ENCODE results near the gene SRSF5. TPM values are rescaled to one million over a fixed set of nuclear protein-coding genes. Genes with fewer than 3 reads are reported as not detected.
"Not testable (repeated sequence)": the region's sequence is repeated elsewhere in the genome, so short reads cannot be mapped to it uniquely, and the experiment has no call there.

Gene SRSF5
- total RNA-seq, 2 experiments from 2014 or later = 390 to 392 TPM

GRCh38 chr14:69797573-69798338 is 30.8 kb downstream of the SRSF5 start:
- no peak for DNase-seq
- no peak overlapping the region for H3K27ac Mint-ChIP-seq
- H3K36me3 Mint-ChIP-seq (ENCODE audit: low read depth) = no peaks in the 10 kb centered on the region
- peaks cover 5% of the 10 kb centered on the region for H3K27me3 Mint-ChIP-seq
- ChIA-PET CTCF (interaction anchor here (0.9 kb wide), 1 partner anchor 15 kb away, joined by 3 read pairs; no protein-coding TSS in a partner anchor), POLR2A (interaction anchor here (0.6 kb wide), 1 partner anchor 10 kb away, joined by 4 read pairs; no protein-coding TSS in a partner anchor)
- H3K9me3 Mint-ChIP-seq = peaks cover 4% of the 10 kb centered on the region
- no peaks in the 10 kb centered on the region for H3K4me1 Mint-ChIP-seq
- H3K4me3 Mint-ChIP-seq = no peak overlapping the region

- DNase-seq = no peak
- no peak overlapping the region for H3K4me3 Mint-ChIP-seq
- H3K36me3 Mint-ChIP-seq (ENCODE audit: low read depth) = no peaks in the 10 kb centered on the region
- CTCF ChIA-PET = interaction anchor here (0.9 kb wide), 1 partner anchor 15 kb away, joined by 3 read pairs; no protein-coding TSS in a partner anchor
- H3K4me1 Mint-ChIP-seq = no peaks in the 10 kb centered on the region
- peaks cover 4% of the 10 kb centered on the region for H3K9me3 Mint-ChIP-seq
- POLR2A ChIA-PET = no interaction called here
- peaks cover 5% of the 10 kb centered on the region for H3K27me3 Mint-ChIP-seq
- H3K27ac Mint-ChIP-seq = no peak overlapping the region
These were observed 31.4 kb downstream of the SRSF5 start for GRCh38 chr14:69798339-69798735.

DNA sequence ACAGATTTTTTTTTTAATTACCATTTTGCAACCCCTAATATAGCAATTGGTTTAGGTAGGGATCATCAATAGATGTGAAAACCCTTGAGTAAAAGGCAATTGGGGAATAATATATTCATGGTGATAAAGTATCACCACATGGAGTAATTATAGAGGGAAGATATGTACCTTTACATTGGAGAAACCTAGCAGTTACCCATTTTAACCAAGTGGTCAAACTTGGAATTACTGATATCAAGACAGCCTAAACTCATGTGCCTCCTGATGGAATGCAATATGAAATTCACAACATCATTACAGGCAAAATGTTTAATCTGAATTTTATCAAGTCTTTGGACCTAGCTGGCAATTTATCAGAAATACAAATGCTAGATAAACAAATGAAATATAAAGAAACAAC is 36.8 kb downstream of the SRSF5 start:
- Mint-ChIP-seq H3K4me1 (no peaks in the 10 kb centered on the region), H3K27ac (no peak overlapping the region), H3K27me3 (peaks cover 11% of the 10 kb centered on the region), H3K4me3 (no peak overlapping the region), H3K9me3 (peaks cover 4% of the 10 kb centered on the region), H3K36me3 (ENCODE audit: low read depth) (no peaks in the 10 kb centered on the region)
- POLR2A ChIA-PET = no interaction called here
- no peak for DNase-seq
- CTCF ChIA-PET = interaction anchor here (0.6 kb wide), 1 partner anchor 66 kb away, joined by 4 read pairs; no protein-coding TSS in a partner anchor

GRCh38 chr14:69804902-69805301 is 38.0 kb downstream of the SRSF5 start:
- Mint-ChIP-seq H3K36me3 (ENCODE audit: low read depth) (no peaks in the 10 kb centered on the region), H3K27me3 (peaks cover 11% of the 10 kb centered on the region), H3K9me3 (peaks cover 4% of the 10 kb centered on the region), H3K4me3 (no peak overlapping the region), H3K4me1 (no peaks in the 10 kb centered on the region), H3K27ac (no peak overlapping the region)
- no peak for DNase-seq
- POLR2A ChIA-PET = no interaction called here
- CTCF ChIA-PET = no interaction called here

- CTCF ChIA-PET = interaction anchor here (0.6 kb wide), 1 partner anchor 214 kb away, joined by 4 read pairs; no protein-coding TSS in a partner anchor
- no peak overlapping the region for H3K27ac Mint-ChIP-seq
These were observed 40.2 kb downstream of the SRSF5 start for GRCh38 chr14:69807192-69807591.

DNA sequence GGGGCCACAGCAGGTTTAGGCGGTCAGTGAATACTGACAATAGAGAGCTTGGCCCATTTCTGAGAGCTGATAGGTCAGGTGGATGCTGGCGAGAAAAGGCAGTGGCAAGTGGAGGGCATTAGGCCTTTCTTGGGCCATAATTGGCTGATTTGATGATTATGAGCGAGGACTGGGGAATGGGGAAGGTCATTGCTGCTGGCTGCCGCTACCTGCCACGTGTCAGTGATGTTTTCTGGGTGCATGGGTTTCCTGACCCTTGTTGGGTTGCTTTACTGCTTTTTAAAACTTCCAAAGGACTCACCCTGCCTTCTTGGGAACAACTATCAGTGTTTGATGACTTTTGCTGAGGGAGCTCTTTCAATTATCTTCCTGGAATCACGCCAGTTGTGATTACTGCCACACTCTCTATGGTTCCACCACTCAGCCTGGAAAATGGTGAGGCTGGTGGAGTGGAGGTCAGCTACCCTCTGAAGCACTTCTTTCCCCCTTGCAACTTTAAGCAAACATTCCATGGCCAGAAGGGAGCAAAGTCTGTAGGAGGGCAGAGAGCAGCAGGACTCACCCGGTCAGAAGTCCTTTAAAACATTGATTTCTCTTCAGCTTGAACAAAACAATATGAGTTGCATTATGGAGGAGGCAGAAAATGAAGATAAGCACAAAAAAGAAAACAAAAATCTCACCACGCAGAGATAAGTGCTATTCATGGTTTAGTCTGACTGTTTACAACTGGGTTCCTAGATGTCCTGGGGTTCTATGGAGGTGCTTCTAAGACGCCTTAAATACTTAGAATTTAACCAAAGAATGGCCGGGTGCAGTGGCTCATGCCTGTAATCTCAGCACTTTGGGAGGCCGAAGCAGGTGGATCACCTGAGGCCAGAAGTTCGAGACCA is 42.2 kb downstream of the SRSF5 start:
- Mint-ChIP-seq H3K27ac (no peak overlapping the region), H3K9me3 (no peaks in the 10 kb centered on the region), H3K4me1 (no peaks in the 10 kb centered on the region), H3K4me3 (no peak overlapping the region), H3K36me3 (ENCODE audit: low read depth) (no peaks in the 10 kb centered on the region), H3K27me3 (peaks cover 10% of the 10 kb centered on the region)
- ChIA-PET POLR2A (no interaction called here), CTCF (interaction anchor here (1.4 kb wide), 1 partner anchor 9 kb away, joined by 5 read pairs; no protein-coding TSS in a partner anchor)
- no peak for DNase-seq

More at GRCh38 chr14:69807192-69807591, 40.2 kb downstream of the SRSF5 start:
- POLR2A ChIA-PET = no interaction called here
- no peaks in the 10 kb centered on the region for H3K4me1 Mint-ChIP-seq
- no peaks in the 10 kb centered on the region for H3K36me3 Mint-ChIP-seq (ENCODE audit: low read depth)
- peaks cover 6% of the 10 kb centered on the region for H3K27me3 Mint-ChIP-seq
- DNase-seq = no peak
- H3K9me3 Mint-ChIP-seq = no peaks in the 10 kb centered on the region
- no peak overlapping the region for H3K4me3 Mint-ChIP-seq

- CTCF ChIA-PET = interaction anchor here (1.0 kb wide), 1 partner anchor 217 kb away, joined by 3 read pairs; no protein-coding TSS in a partner anchor
- no peak overlapping the region for H3K27ac Mint-ChIP-seq
These were observed 44.4 kb downstream of the SRSF5 start for GRCh38 chr14:69811227-69811867.

GRCh38 chr14:69811868-69812252 is 44.9 kb downstream of the SRSF5 start:
- H3K4me1 Mint-ChIP-seq = no peaks in the 10 kb centered on the region

More at GRCh38 chr14:69811227-69811867, 44.4 kb downstream of the SRSF5 start:
- Mint-ChIP-seq H3K27me3 (peaks cover 4% of the 10 kb centered on the region), H3K9me3 (no peaks in the 10 kb centered on the region), H3K4me1 (no peaks in the 10 kb centered on the region), H3K36me3 (ENCODE audit: low read depth) (no peaks in the 10 kb centered on the region), H3K4me3 (no peak overlapping the region)
- no peak for DNase-seq
- POLR2A ChIA-PET = no interaction called here

DNA sequence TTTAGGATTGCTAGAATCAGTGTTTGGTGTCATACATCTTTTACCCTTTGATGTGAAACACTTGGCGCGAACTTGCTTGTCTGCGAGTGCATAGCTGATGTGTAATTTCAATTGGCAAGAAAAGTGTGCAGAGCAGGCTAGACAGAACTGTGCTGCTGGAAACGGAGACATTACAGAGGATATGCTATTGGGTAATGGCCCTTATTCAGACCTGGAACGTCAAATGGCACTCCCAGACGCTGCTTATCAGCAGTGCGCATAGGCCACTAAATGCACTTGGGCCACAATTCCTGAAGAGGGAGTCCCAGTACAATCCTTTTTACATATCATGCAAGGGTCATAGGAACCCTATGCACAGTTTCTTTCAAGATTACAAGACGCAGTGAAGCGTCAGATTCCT is 45.8 kb downstream of the SRSF5 start:
- no peaks in the 10 kb centered on the region for H3K36me3 Mint-ChIP-seq (ENCODE audit: low read depth)
- CTCF ChIA-PET = interaction anchor here (0.6 kb wide), 1 partner anchor 15 kb away, joined by 3 read pairs; no protein-coding TSS in a partner anchor

More at GRCh38 chr14:69811868-69812252, 44.9 kb downstream of the SRSF5 start:
- ChIA-PET POLR2A (no interaction called here), CTCF (no interaction called here)
- Mint-ChIP-seq H3K9me3 (no peaks in the 10 kb centered on the region), H3K4me3 (no peak overlapping the region), H3K27me3 (peaks cover 4% of the 10 kb centered on the region), H3K27ac (no peak overlapping the region), H3K36me3 (ENCODE audit: low read depth) (no peaks in the 10 kb centered on the region)
- no peak for DNase-seq

GRCh38 chr14:69813346-69813745 is 46.4 kb downstream of the SRSF5 start:
- H3K4me3 Mint-ChIP-seq; H3K27ac Mint-ChIP-seq; H3K9me3 Mint-ChIP-seq; H3K27me3 Mint-ChIP-seq; DNase-seq; POLR2A ChIA-PET; H3K36me3 Mint-ChIP-seq (ENCODE audit: low read depth); H3K4me1 Mint-ChIP-seq: not testable (repeated sequence)
- CTCF ChIA-PET = interaction anchor here (0.6 kb wide), 1 partner anchor 15 kb away, joined by 3 read pairs; no protein-coding TSS in a partner anchor

More for the DNA sequence above, 45.8 kb downstream of the SRSF5 start:
- no peaks in the 10 kb centered on the region for H3K9me3 Mint-ChIP-seq
- H3K27me3 Mint-ChIP-seq = peaks cover 4% of the 10 kb centered on the region
- POLR2A ChIA-PET = no interaction called here
- H3K4me3 Mint-ChIP-seq = no peak overlapping the region
- DNase-seq = no peak
- H3K27ac Mint-ChIP-seq = no peak overlapping the region
- H3K4me1 Mint-ChIP-seq = no peaks in the 10 kb centered on the region

GRCh38 chr14:69814397-69814796 is 47.5 kb downstream of the SRSF5 start:
- DNase-seq = no peak
- Mint-ChIP-seq H3K4me3 (no peak overlapping the region), H3K4me1 (peaks cover 2% of the 10 kb centered on the region), H3K9me3 (no peaks in the 10 kb centered on the region), H3K27ac (no peak overlapping the region), H3K27me3 (peaks cover 5% of the 10 kb centered on the region), H3K36me3 (ENCODE audit: low read depth) (no peaks in the 10 kb centered on the region)
- CTCF ChIA-PET = no interaction called here
- POLR2A ChIA-PET = no interaction called here

DNA sequence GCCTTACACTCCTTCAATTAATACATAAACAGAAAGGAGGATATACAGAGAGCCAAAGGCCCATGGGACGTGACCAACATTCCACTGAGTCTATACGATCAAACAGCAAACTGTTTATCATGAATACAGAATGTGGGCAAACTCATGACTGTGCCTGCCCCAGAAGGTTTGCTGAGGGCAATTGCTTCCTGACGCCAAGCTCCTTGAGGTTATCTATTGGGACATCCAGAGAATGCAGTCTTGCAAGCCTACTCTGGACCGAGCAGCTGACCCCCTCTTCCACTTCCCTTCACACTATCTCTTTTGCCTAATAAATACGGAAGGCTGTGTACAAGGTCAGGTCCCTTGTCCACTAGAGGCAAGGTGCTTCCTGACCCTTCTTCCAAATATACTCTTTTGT is 48.6 kb downstream of the SRSF5 start:
- Mint-ChIP-seq H3K9me3 (no peaks in the 10 kb centered on the region), H3K27ac (no peak overlapping the region), H3K36me3 (ENCODE audit: low read depth) (no peaks in the 10 kb centered on the region), H3K4me3 (no peak overlapping the region), H3K27me3 (peaks cover 5% of the 10 kb centered on the region), H3K4me1 (peaks cover 2% of the 10 kb centered on the region)
- ChIA-PET CTCF (no interaction called here), POLR2A (no interaction called here)
- no peak for DNase-seq
